HL-60/S4 (cell line): Measurements from ENCODE around the gene CAVIN1.
"Not testable (repeated sequence)": the region's sequence is repeated elsewhere in the genome, so short reads cannot be mapped to it uniquely, and the experiment has no call there.

ENCODE experiments used
- in situ Hi-C: fragments of 300-500 bp; cut with MboI; formaldehyde crosslinking; loops from 2 replicates; pipeline ENCODE4 v1.14.3; 2022; ENCODE audit warnings: low sequenced_read_pairs

CAVIN1 gene

GRCh38 chr17:42406615-42407288, 16.3 kb downstream of the CAVIN1 start:
- in situ Hi-C loops = loop anchor here (5.0 to 10.0 kb wide), 2 partner anchors 84 to 442 kb away; partner anchors contain the start of gene CNP

GRCh38 chr17:42405963-42406495, 17.0 kb downstream of the CAVIN1 start:
- in situ Hi-C loops = loop anchor here (5.0 to 10.0 kb wide), 2 partner anchors 84 to 441 kb away; partner anchors contain the start of gene CNP

- in situ Hi-C loops = loop anchor here (5.0 to 10.0 kb wide), 2 partner anchors 83 to 440 kb away; partner anchors contain the start of gene CNP
These were observed 18.0 kb downstream of the CAVIN1 start for GRCh38 chr17:42405076-42405475.

- in situ Hi-C loops = loop anchor here (5.0 to 10.0 kb wide), 2 partner anchors 82 to 440 kb away; partner anchors contain the start of gene CNP
These were observed 18.6 kb downstream of the CAVIN1 start for GRCh38 chr17:42404326-42405055.

GRCh38 chr17:42403150-42403549, 19.9 kb downstream of the CAVIN1 start:
- in situ Hi-C loops = loop anchor here (10.0 kb wide), 1 partner anchor 438 kb away; the partner anchor contains the start of gene CNP

GRCh38 chr17:42402117-42402516, 20.9 kb downstream of the CAVIN1 start:
- in situ Hi-C loops = loop anchor here (10.0 kb wide), 1 partner anchor 437 kb away; the partner anchor contains the start of gene CNP

- in situ Hi-C loops = loop anchor here (10.0 kb wide), 1 partner anchor 436 kb away; the partner anchor contains the start of gene CNP
These were observed 22.1 kb downstream of the CAVIN1 start for GRCh38 chr17:42400844-42401375.

GRCh38 chr17:42399948-42400843, 22.9 kb downstream of the CAVIN1 start:
- in situ Hi-C loops = loop anchor here (10.0 kb wide), 1 partner anchor 435 kb away; the partner anchor contains the start of gene CNP

GRCh38 chr17:42399121-42399520, 23.9 kb downstream of the CAVIN1 start:
- in situ Hi-C loops = no loop called here

- in situ Hi-C loops = not testable (repeated sequence)
These were observed 27.5 kb downstream of the CAVIN1 start for GRCh38 chr17:42395601-42396000.

GRCh38 chr17:42394838-42395237, 28.2 kb downstream of the CAVIN1 start:
- in situ Hi-C loops = no loop called here

GRCh38 chr17:42392692-42393415, 30.2 kb downstream of the CAVIN1 start:
- in situ Hi-C loops = no loop called here

GRCh38 chr17:42391439-42391838, 31.6 kb downstream of the CAVIN1 start:
- in situ Hi-C loops = not testable (repeated sequence)

GRCh38 chr17:42389899-42390298, 33.2 kb downstream of the CAVIN1 start:
- in situ Hi-C loops = no loop called here

- in situ Hi-C loops = no loop called here
These were observed 34.0 kb downstream of the CAVIN1 start for GRCh38 chr17:42389135-42389417.

- in situ Hi-C loops = no loop called here
These were observed 34.5 kb downstream of the CAVIN1 start, which contains the start of gene STAT3 for GRCh38 chr17:42388381-42389134. TSS of gene STAT3 (minus strand) at chr17:42388442. CDS start at chr17:42348516, 39,926 bp downstream.

GRCh38 chr17:42387661-42388380, 35.2 kb downstream of the CAVIN1 start:
- in situ Hi-C loops = no loop called here
